Adrenal gland (tissue), 5 donors: ENCODE results near the gene HOXA9.

Experiments
- CTCF ChIP-seq, 6 experiments: fragments of 450-650 bp in 4 of 6; fragments of 200-600 bp in 2 of 6; sonication (generic) in 1 of 6; IDR thresholded peaks; 1 replicate in 5 of 6; 2 replicates in 1 of 6; pipeline versions ENCODE4 v1.5.1 to v1.8.0; 2016 to 2021; ENCODE audit warnings: antibody characterized with exemption in 6 of 6, mild to moderate bottlenecking in 2 of 6, moderate library complexity in 1 of 6
- POLR2A ChIP-seq, 2 donors: fragments of 450-650 bp; IDR thresholded peaks; one replicate each; pipeline ENCODE4 v1.6.1; 2017; ENCODE audit warnings: antibody characterized with exemption in 2 of 2, mild to moderate bottlenecking in 2 of 2, moderate library complexity in 1 of 2
- donor health status: DM: no; HTN: no; CAD: no.

GRCh38 chr7:27194686-27195379, 29.5 kb upstream of the HOXA9 start:
- TF ChIP-seq CTCF (IDR thresholded peaks at IDR 0.05) (no peak), POLR2A (IDR thresholded peaks at IDR 0.05) (no peak)
